Hepatocyte (in vitro differentiated cells): ENCODE measurements around the gene PRR19. TPM values are rescaled to one million over a fixed set of nuclear protein-coding genes. Genes with fewer than 3 reads are reported as not detected.

ENCODE experiments used
- DNase-seq: peaks from one replicate; pipeline ENCODE4 v3.0.0-alpha.2; 2016; ENCODE audit warnings: low spot score
- H2AFZ ChIP-seq: fragments of 200-600 bp; sonication (generic); 2 replicates; pipeline ENCODE4 v1.6.0; 2016; ENCODE audit warnings: antibody characterized with exemption, mild to moderate bottlenecking
- H3K27ac ChIP-seq: fragments of 200-600 bp; sonication (generic); 2 replicates; pipeline ENCODE4 v1.5.1; 2016; ENCODE audit warnings: mild to moderate bottlenecking
- H3K27me3 ChIP-seq: fragments of 200-600 bp; sonication (generic); 2 replicates; pipeline ENCODE4 v1.6.1; 2016
- H3K36me3 ChIP-seq: fragments of 200-600 bp; sonication (generic); replicated peaks from 2 replicates; pipeline ENCODE4 v1.5.1; 2016; ENCODE audit warnings: low read depth; ENCODE audit not compliant: insufficient read depth
- H3K4me1 ChIP-seq: fragments of 200-600 bp; sonication (generic); 2 replicates; pipeline ENCODE4 v1.5.1; 2016; ENCODE audit warnings: mild to moderate bottlenecking, moderate library complexity; ENCODE audit not compliant: insufficient read depth
- H3K4me2 ChIP-seq: fragments of 200-600 bp; sonication (generic); 2 replicates; pipeline ENCODE4 v1.6.0; 2016
- H3K4me3 ChIP-seq: fragments of 200-600 bp; sonication (generic); 2 replicates; pipeline ENCODE4 v1.5.1; 2016; ENCODE audit warnings: mild to moderate bottlenecking
- H3K79me2 ChIP-seq: fragments of 200-600 bp; sonication (generic); 2 replicates; pipeline ENCODE4 v1.6.0; 2017; ENCODE audit warnings: mild to moderate bottlenecking
- H3K9me2 ChIP-seq: fragments of 200-600 bp; sonication (generic); replicated peaks from 2 replicates; pipeline ENCODE4 v1.6.0; 2017; ENCODE audit warnings: mild to moderate bottlenecking; ENCODE audit not compliant: insufficient read depth
- H3K9me3 ChIP-seq: fragments of 200-600 bp; sonication (generic); 2 replicates; pipeline ENCODE4 v1.5.1; 2016; ENCODE audit warnings: low read depth, mild to moderate bottlenecking
- H4K20me1 ChIP-seq: fragments of 200-600 bp; sonication (generic); 2 replicates; pipeline ENCODE4 v1.6.0; 2016; ENCODE audit warnings: mild to moderate bottlenecking; ENCODE audit not compliant: insufficient read depth, poor library complexity, severe bottlenecking
- EZH2 ChIP-seq: fragments of 200-600 bp; sonication (generic); IDR thresholded peaks from 2 replicates; pipeline ENCODE4 v1.6.1; 2016; ENCODE audit warnings: antibody characterized with exemption, mild to moderate bottlenecking, borderline replicate concordance
- EZH2phosphoT487 ChIP-seq: fragments of 200-600 bp; sonication (generic); IDR thresholded peaks from one replicate; pipeline ENCODE4 v1.6.1; 2018; ENCODE audit warnings: antibody characterized with exemption, mild to moderate bottlenecking, low read depth, moderate library complexity; ENCODE audit not compliant: unreplicated experiment, severe bottlenecking
- WGBS: methylation state at CpG from one replicate; pipeline ENCODE4 v1.1.6; 2016; ENCODE audit warnings: low lambda C conversion rate; ENCODE audit errors: missing lambda C conversion rate; 5-methylcytosine and 5-hydroxymethylcytosine counted together
- polyA plus RNA-seq: library from polyadenylated mRNA; unstranded; fragments of >200 nt; fragmentation: Nextera tagmentation; extraction: Ambion mirVana; gene quantifications from 2 replicates; pipeline ENCODE4 v1.2.1, GENCODE V29; 2016
- total RNA-seq: library from RNA; depleted of rRNA; stranded (reverse); fragments of >200 nt; gene quantifications from 2 replicates; pipeline ENCODE4 v1.2.3, GENCODE V29; 2014
- TF ChIP-seq, protein P1 (sequence below): fragments of 200-600 bp; sonication (generic); IDR thresholded peaks from 2 replicates; pipeline ENCODE4 v1.5.1; 2016; ENCODE audit warnings: antibody characterized with exemption, mild to moderate bottlenecking; ENCODE audit not compliant: poor library complexity

PRR19 gene
- total and polyA plus RNA-seq, 2 experiments from 2014 or later, result 2.2 to 3.0 TPM

DNA sequence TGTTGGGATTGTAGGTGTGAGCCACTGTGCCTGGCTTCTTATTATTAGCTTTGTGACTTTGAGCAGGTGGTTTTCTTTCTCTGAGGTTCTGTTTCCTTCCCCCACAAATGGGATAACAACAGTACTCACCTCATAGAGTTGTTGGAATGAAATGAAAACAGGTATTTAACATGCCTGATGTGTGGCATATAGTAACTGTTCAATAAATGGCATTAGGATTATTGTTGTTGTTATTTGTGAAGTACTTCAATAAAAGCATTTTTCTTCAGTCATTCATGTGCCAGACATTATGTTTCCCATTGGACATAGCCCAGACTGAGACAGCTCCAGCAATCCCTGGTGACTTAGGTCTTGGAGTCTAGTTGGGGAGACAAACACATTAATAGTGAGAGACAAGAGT lies 25.0 kb downstream of the PRR19 start:
- DNase-seq, result no peak
- no peaks in the 10 kb centered on the region for H3K36me3 ChIP-seq
- peaks cover 59% of the 10 kb centered on the region for H3K79me2 ChIP-seq
- H3K27me3 ChIP-seq, result peaks cover 29% of the 10 kb centered on the region
- peaks cover 3% of the 10 kb centered on the region for H4K20me1 ChIP-seq
- no peak for TF ChIP-seq EZH2
- TF ChIP-seq, protein P1, sequence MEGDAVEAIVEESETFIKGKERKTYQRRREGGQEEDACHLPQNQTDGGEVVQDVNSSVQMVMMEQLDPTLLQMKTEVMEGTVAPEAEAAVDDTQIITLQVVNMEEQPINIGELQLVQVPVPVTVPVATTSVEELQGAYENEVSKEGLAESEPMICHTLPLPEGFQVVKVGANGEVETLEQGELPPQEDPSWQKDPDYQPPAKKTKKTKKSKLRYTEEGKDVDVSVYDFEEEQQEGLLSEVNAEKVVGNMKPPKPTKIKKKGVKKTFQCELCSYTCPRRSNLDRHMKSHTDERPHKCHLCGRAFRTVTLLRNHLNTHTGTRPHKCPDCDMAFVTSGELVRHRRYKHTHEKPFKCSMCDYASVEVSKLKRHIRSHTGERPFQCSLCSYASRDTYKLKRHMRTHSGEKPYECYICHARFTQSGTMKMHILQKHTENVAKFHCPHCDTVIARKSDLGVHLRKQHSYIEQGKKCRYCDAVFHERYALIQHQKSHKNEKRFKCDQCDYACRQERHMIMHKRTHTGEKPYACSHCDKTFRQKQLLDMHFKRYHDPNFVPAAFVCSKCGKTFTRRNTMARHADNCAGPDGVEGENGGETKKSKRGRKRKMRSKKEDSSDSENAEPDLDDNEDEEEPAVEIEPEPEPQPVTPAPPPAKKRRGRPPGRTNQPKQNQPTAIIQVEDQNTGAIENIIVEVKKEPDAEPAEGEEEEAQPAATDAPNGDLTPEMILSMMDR, result no peak
- TF ChIP-seq EZH2phosphoT487, result no peak
- H3K27ac ChIP-seq, result no peak overlapping the region
- H3K4me1 ChIP-seq, result peaks cover 25% of the 10 kb centered on the region
- H3K9me2 ChIP-seq, result no peaks in the 10 kb centered on the region
- H2AFZ ChIP-seq, result no peak overlapping the region
- H3K9me3 ChIP-seq, result no peaks in the 10 kb centered on the region
- H3K4me3 ChIP-seq, result no peak overlapping the region
- peak overlapping the region; percentile 99 for H3K4me2 ChIP-seq

DNA sequence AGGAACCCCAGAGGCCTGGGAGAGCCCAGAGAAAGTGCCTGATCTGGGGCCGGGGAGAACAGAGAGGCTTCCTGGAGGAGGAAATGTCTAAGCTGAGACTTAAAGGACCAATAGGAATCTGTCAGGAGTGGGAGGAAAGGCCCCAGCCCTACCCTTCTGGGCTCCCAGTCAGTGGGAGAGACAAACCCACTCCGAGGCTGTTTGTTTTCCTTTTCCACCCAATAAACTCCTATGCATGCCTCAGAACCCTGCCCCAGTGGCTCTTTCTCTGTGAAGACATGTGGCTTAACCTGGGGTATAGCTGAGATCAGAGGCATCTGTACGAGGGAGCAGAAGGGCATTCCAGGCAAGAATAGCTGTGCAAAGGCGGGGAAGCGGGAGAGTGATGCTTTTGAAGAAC lies 25.4 kb downstream of the PRR19 start:
- Histone ChIP-seq H3K9me2 (no peaks in the 10 kb centered on the region), H3K4me3 (no peak overlapping the region), H3K79me2 (peaks cover 61% of the 10 kb centered on the region), H3K27ac (no peak overlapping the region), H4K20me1 (peaks cover 3% of the 10 kb centered on the region), H3K4me2 (peak overlapping the region; percentile 99), H3K27me3 (peaks cover 24% of the 10 kb centered on the region), H3K4me1 (peaks cover 25% of the 10 kb centered on the region), H3K9me3 (no peaks in the 10 kb centered on the region), H3K36me3 (no peaks in the 10 kb centered on the region), H2AFZ (no peak overlapping the region)
- 85% methylated on average over 5 of the region's 5 CpGs for WGBS
- TF ChIP-seq EZH2 (no peak), EZH2phosphoT487 (no peak)
- TF ChIP-seq, protein P1, result no peak
- no peak for DNase-seq

DNA sequence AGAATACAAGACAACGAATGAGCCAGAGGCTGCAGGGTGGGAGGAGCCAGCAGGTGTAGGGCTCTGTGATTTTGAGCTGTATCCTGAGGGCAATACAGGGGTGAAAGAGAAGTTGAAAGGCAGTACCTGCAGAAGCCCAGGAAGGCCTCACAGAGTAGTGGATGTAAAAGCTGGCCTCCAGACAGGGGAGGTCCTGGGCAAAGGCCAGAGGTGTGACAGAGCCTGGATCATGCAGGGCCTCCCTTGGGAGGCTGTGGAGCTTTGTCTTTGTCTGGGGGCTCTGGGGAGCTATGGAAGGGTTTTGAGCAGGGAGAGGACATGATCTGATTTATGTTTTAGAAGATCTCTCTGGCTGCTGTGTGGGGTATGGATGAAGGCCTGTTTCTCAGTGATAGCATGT lies 26.2 kb downstream of the PRR19 start:
- Histone ChIP-seq H3K27me3 (peaks cover 19% of the 10 kb centered on the region), H3K9me2 (no peaks in the 10 kb centered on the region), H3K27ac (no peak overlapping the region), H3K36me3 (no peaks in the 10 kb centered on the region), H3K4me3 (no peak overlapping the region), H3K4me2 (peak overlapping the region; percentile 99), H4K20me1 (peaks cover 3% of the 10 kb centered on the region), H3K79me2 (peaks cover 66% of the 10 kb centered on the region), H3K4me1 (peaks cover 25% of the 10 kb centered on the region), H2AFZ (no peak overlapping the region), H3K9me3 (no peaks in the 10 kb centered on the region)
- WGBS, result 59% methylated on average over 1 of the region's 1 CpG
- TF ChIP-seq EZH2 (no peak), EZH2phosphoT487 (no peak)
- TF ChIP-seq, protein P1, result no peak
- DNase-seq, result no peak

DNA sequence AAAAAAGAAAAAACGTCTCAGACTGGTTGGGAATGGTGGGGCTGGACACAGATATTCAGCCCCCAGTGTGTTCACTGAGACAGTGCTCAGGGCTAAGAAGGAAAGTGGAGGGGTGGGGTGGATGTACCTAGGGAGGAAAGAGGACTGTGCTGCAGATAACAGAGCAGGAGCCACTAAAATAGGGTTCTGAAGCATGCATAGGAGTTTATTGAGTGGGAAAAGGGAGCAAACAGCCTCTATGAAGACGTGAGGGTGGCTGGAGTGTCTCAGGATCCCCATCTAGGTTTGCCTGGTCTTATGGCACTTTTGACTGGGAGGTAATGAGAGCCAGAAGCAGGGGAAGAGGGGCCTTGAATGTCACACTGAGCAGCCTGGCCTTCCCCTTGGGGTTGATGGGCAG lies 26.9 kb downstream of the PRR19 start:
- Histone ChIP-seq H3K79me2 (peaks cover 67% of the 10 kb centered on the region), H3K9me2 (no peaks in the 10 kb centered on the region), H3K9me3 (no peaks in the 10 kb centered on the region), H3K27me3 (peaks cover 11% of the 10 kb centered on the region), H3K4me2 (peak overlapping the region; percentile 99), H3K36me3 (no peaks in the 10 kb centered on the region), H4K20me1 (peaks cover 3% of the 10 kb centered on the region), H3K4me1 (peaks cover 25% of the 10 kb centered on the region), H3K4me3 (no peak overlapping the region), H3K27ac (no peak overlapping the region), H2AFZ (no peak overlapping the region)
- 72% methylated on average over 2 of the region's 2 CpGs for WGBS
- TF ChIP-seq EZH2phosphoT487, result no peak
- TF ChIP-seq, protein P1, result no peak
- TF ChIP-seq EZH2, result no peak
- no peak for DNase-seq
